Large intestine (tissue), 3 donors: Measurements from ENCODE around the gene PDPN. TPM values are rescaled to one million over a fixed set of nuclear protein-coding genes. Genes with fewer than 3 reads are reported as not detected.
"Not testable (repeated sequence)": the region's sequence is repeated elsewhere in the genome, so short reads cannot be mapped to it uniquely, and the experiment has no call there.

ENCODE experiments used
- DNase-seq, 2 donors: peaks; one replicate each; pipeline versions ENCODE4 v3.0.0 to v3.0.0-alpha.2; 2013
- H3K27ac ChIP-seq: one replicate; pipeline ENCODE4 v1.5.1; 2013; ENCODE audit warnings: low read length
- H3K27me3 ChIP-seq: 2 replicates; pipeline ENCODE4 v1.6.1; 2013; ENCODE audit warnings: low read length; ENCODE audit not compliant: control insufficient read depth, insufficient read depth
- H3K36me3 ChIP-seq: 2 replicates; pipeline ENCODE4 v1.6.1; 2013; ENCODE audit warnings: low read length; ENCODE audit not compliant: control insufficient read depth, insufficient read depth
- H3K4me1 ChIP-seq: one replicate; pipeline ENCODE4 v1.6.1; 2013; ENCODE audit warnings: low read length; ENCODE audit not compliant: control insufficient read depth, insufficient read depth
- H3K4me3 ChIP-seq: one replicate; pipeline ENCODE4 v1.5.1; 2013; ENCODE audit warnings: low read length
- H3K9me3 ChIP-seq: one replicate; pipeline ENCODE4 v1.6.1; 2013; ENCODE audit warnings: mild to moderate bottlenecking, low read depth, low read length, moderate library complexity; ENCODE audit not compliant: control insufficient read depth
- WGBS: methylation state at CpG from one replicate; pipeline ENCODE4 v1.1.5; 2013; ENCODE audit warnings: low lambda C conversion rate; ENCODE audit not compliant: insufficient coverage; 5-methylcytosine and 5-hydroxymethylcytosine counted together
- polyA plus RNA-seq: library from polyadenylated mRNA; unstranded; fragments of 120-200 nt; gene quantifications from one replicate; pipeline ENCODE4 v1.2.1, GENCODE V29; 2013

Gene PDPN
- polyA plus RNA-seq, 1 donor = 11.9 TPM

- no peaks in the 10 kb centered on the region for H3K27me3 ChIP-seq
- DNase-seq = no peak
- no CpG with 5 or more reads among the region's 3 CpGs for WGBS
- H3K9me3 ChIP-seq = no peaks in the 10 kb centered on the region
- no peak overlapping the region for H3K4me3 ChIP-seq
- H3K4me1 ChIP-seq = no peaks in the 10 kb centered on the region
- no peak overlapping the region for H3K27ac ChIP-seq
- H3K36me3 ChIP-seq = no peaks in the 10 kb centered on the region
Measured at GRCh38 chr1:13546791-13547190, 36.8 kb upstream of the PDPN start.

- no peaks in the 10 kb centered on the region for H3K4me1 ChIP-seq
- no peak overlapping the region for H3K27ac ChIP-seq
- H3K4me3 ChIP-seq = no peak overlapping the region
- H3K27me3 ChIP-seq = no peaks in the 10 kb centered on the region
- WGBS = no CpG with 5 or more reads among the region's 6 CpGs
- no peaks in the 10 kb centered on the region for H3K9me3 ChIP-seq
- no peaks in the 10 kb centered on the region for H3K36me3 ChIP-seq
- no peak for DNase-seq
Measured at GRCh38 chr1:13548281-13548680, 35.4 kb upstream of the PDPN start.

GRCh38 chr1:13549021-13549420 is 34.6 kb upstream of the PDPN start:
- no peak for DNase-seq
- Histone ChIP-seq H3K27me3 (no peaks in the 10 kb centered on the region), H3K4me1 (no peaks in the 10 kb centered on the region), H3K27ac (no peak overlapping the region), H3K9me3 (no peaks in the 10 kb centered on the region), H3K36me3 (no peaks in the 10 kb centered on the region), H3K4me3 (no peak overlapping the region)
- no CpG with 5 or more reads among the region's 6 CpGs for WGBS

GRCh38 chr1:13549521-13549920 is 34.1 kb upstream of the PDPN start:
- no CpG with 5 or more reads among the region's 3 CpGs for WGBS
- H3K27ac ChIP-seq = no peak overlapping the region
- no peak overlapping the region for H3K4me3 ChIP-seq
- no peak for DNase-seq
- no peaks in the 10 kb centered on the region for H3K36me3 ChIP-seq
- no peaks in the 10 kb centered on the region for H3K4me1 ChIP-seq
- no peaks in the 10 kb centered on the region for H3K27me3 ChIP-seq
- no peaks in the 10 kb centered on the region for H3K9me3 ChIP-seq

GRCh38 chr1:13550663-13551062 is 33.0 kb upstream of the PDPN start:
- H3K9me3 ChIP-seq = no peaks in the 10 kb centered on the region
- H3K4me1 ChIP-seq = no peaks in the 10 kb centered on the region
- H3K27me3 ChIP-seq = no peaks in the 10 kb centered on the region
- WGBS = 0% methylated on average over 1 of the region's 4 CpGs
- no peak for DNase-seq
- H3K27ac ChIP-seq = no peak overlapping the region
- no peaks in the 10 kb centered on the region for H3K36me3 ChIP-seq
- no peak overlapping the region for H3K4me3 ChIP-seq

- Histone ChIP-seq H3K9me3 (no peaks in the 10 kb centered on the region), H3K27me3 (no peaks in the 10 kb centered on the region), H3K27ac (no peak overlapping the region), H3K4me1 (no peaks in the 10 kb centered on the region), H3K36me3 (no peaks in the 10 kb centered on the region), H3K4me3 (no peak overlapping the region)
- no CpG with 5 or more reads among the region's 28 CpGs for WGBS
- no peak for DNase-seq
Measured at GRCh38 chr1:13554798-13555197, 28.8 kb upstream of the PDPN start.

GRCh38 chr1:13556224-13556764 is 27.3 kb upstream of the PDPN start:
- no peak overlapping the region for H3K27ac ChIP-seq
- H3K4me1 ChIP-seq = no peaks in the 10 kb centered on the region

GRCh38 chr1:13560541-13560940 is 23.1 kb upstream of the PDPN start:
- no peaks in the 10 kb centered on the region for H3K36me3 ChIP-seq
- H3K4me3 ChIP-seq = no peak overlapping the region
- no peaks in the 10 kb centered on the region for H3K4me1 ChIP-seq
- no peak overlapping the region for H3K27ac ChIP-seq
- WGBS = no CpG with 5 or more reads among the region's 6 CpGs
- no peaks in the 10 kb centered on the region for H3K9me3 ChIP-seq
- H3K27me3 ChIP-seq = no peaks in the 10 kb centered on the region
- no peak for DNase-seq

More at GRCh38 chr1:13556224-13556764, 27.3 kb upstream of the PDPN start:
- Histone ChIP-seq H3K4me3 (no peak overlapping the region), H3K9me3 (no peaks in the 10 kb centered on the region), H3K27me3 (no peaks in the 10 kb centered on the region), H3K36me3 (no peaks in the 10 kb centered on the region)
- DNase-seq = no peak
- WGBS = no CpG with 5 or more reads among the region's 6 CpGs

- WGBS = no CpG with 5 or more reads among the region's 11 CpGs
- not testable (repeated sequence) for DNase-seq, H3K27me3 ChIP-seq, H3K4me1 ChIP-seq, H3K9me3 ChIP-seq, H3K36me3 ChIP-seq, H3K27ac ChIP-seq, H3K4me3 ChIP-seq
Measured at GRCh38 chr1:13562981-13563380, 20.7 kb upstream of the PDPN start.

- 83% methylated on average over 1 of the region's 5 CpGs for WGBS
- H3K27ac ChIP-seq = no peak overlapping the region
- H3K4me1 ChIP-seq = no peaks in the 10 kb centered on the region
- DNase-seq = no peak
- H3K9me3 ChIP-seq = no peaks in the 10 kb centered on the region
- no peaks in the 10 kb centered on the region for H3K27me3 ChIP-seq
- H3K36me3 ChIP-seq = no peaks in the 10 kb centered on the region
- no peak overlapping the region for H3K4me3 ChIP-seq
Measured at GRCh38 chr1:13564073-13564472, 19.6 kb upstream of the PDPN start.

GRCh38 chr1:13570435-13570834 is 13.2 kb upstream of the PDPN start:
- 100% methylated on average over 1 of the region's 7 CpGs for WGBS
- H3K36me3 ChIP-seq, H3K4me1 ChIP-seq, H3K27me3 ChIP-seq, H3K4me3 ChIP-seq, H3K9me3 ChIP-seq, DNase-seq, H3K27ac ChIP-seq: not testable (repeated sequence)
